Mesodermal cell (in vitro differentiated cells): ENCODE results near the gene YRDC.

ENCODE experiments used
- H3K27ac ChIP-seq: 2 replicates; pipeline ENCODE4 v1.7.0; 2013; ENCODE audit warnings: mild to moderate bottlenecking, low read depth, low read length, moderate library complexity; ENCODE audit not compliant: severe bottlenecking
- H3K36me3 ChIP-seq: 2 replicates; pipeline ENCODE4 v1.7.1; 2013; ENCODE audit warnings: mild to moderate bottlenecking, low read length, moderate library complexity; ENCODE audit not compliant: control insufficient read depth, insufficient read depth
- H3K4me1 ChIP-seq: one replicate; pipeline ENCODE4 v1.7.1; 2013; ENCODE audit warnings: mild to moderate bottlenecking, low read length; ENCODE audit not compliant: insufficient read depth, control insufficient read depth, poor library complexity, severe bottlenecking
- H3K4me3 ChIP-seq: 2 replicates; pipeline ENCODE4 v1.7.0; 2013; ENCODE audit warnings: low read length, control low read depth, mild to moderate bottlenecking; ENCODE audit not compliant: insufficient read depth, poor library complexity, severe bottlenecking; ENCODE audit errors: extremely low read depth
- H3K9me3 ChIP-seq: 2 replicates; pipeline ENCODE4 v1.7.1; 2013; ENCODE audit warnings: mild to moderate bottlenecking, low read length, moderate library complexity; ENCODE audit not compliant: control insufficient read depth
- WGBS, 2 experiments: methylation state at CpG; one replicate each; pipeline ENCODE4 v1.1.5; 2013; ENCODE audit warnings: missing lambda C conversion rate in 2 of 2; ENCODE audit not compliant: insufficient coverage in 2 of 2; 5-methylcytosine and 5-hydroxymethylcytosine counted together

YRDC gene

GRCh38 chr1:37765916-37766664, 41.9 kb downstream of the YRDC start:
- Histone ChIP-seq H3K4me1 (no peaks in the 10 kb centered on the region), H3K9me3 (no peaks in the 10 kb centered on the region), H3K36me3 (no peaks in the 10 kb centered on the region), H3K27ac (no peak overlapping the region), H3K4me3 (no peak overlapping the region)
- WGBS, 2 experiments = 26 to 28% methylated on average over 21 to 22 of the region's 27 CpGs

DNA sequence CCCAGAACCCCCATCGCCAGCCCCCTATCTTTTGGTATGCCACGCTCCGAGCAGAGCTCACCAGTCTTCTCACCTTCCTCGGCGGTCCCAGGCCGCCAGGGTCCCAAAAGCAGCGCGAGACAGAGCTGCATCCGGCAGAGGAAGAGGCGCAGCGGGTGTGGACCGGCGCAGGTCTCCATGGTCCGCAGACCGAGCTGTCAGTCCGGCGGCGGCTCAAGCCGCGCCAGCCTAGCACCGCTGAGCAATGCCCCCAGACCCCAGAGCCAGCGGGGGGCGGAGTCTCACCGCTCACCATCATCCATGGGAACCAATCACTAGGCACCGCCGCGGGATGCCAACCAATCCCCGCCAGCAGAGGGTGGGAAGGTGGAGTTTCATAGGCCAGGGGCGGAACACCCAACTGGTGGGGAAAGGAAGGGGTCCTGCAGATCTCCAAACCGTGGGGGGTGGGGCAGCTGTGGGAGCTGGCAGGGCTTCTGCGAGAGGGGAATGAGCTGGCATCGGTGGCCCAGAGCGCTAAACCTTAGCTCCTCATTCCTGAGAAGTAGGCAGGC, 43.0 kb downstream of the YRDC start, which contains the start of gene EPHA10:
EPHA10 (minus strand) TSS at position 233 of the 554 bp plus-strand sequence; CDS start at position 179, 54 bp downstream.
- 20 to 23% methylated on average over 16 to 23 of the region's 33 CpGs for WGBS, 2 experiments
- Histone ChIP-seq H3K4me3 (no peak within 1 kb of the TSS), H3K4me1 (no peaks in the 10 kb centered on the region), H3K36me3 (no peaks in the 10 kb centered on the region), H3K27ac (no peak within 1 kb of the TSS), H3K9me3 (no peaks in the 10 kb centered on the region)

DNA sequence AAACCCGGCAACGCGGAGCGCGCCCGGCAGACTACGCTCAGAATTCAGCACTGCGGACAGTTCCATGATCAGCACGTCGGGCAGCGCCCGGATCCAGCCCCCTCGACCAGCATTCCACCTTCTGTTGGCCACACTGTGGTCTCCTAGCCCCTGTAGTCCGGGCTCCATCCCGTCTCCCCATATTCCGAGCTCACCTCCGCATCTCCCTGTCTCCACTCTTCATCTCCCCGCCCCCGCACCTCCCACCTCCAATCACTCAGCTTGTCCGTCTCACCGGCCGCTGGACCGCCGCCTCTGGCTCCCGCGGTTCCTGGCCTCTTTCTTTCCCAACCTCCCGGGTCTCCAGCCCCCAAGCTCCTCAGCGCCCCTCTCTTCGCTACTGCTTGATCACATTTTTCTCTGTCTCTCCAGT, 43.6 kb downstream of the YRDC start:
- 5 to 6% methylated on average over 25 to 29 of the region's 29 CpGs for WGBS, 2 experiments
- Histone ChIP-seq H3K4me3 (no peak overlapping the region), H3K27ac (no peak overlapping the region)

GRCh38 chr1:37763791-37764413, 44.1 kb downstream of the YRDC start:
- H3K9me3 ChIP-seq = no peaks in the 10 kb centered on the region
- no peak overlapping the region for H3K4me3 ChIP-seq
- WGBS, 2 experiments = 34 to 35% methylated on average over 24 of the region's 25 CpGs
- no peaks in the 10 kb centered on the region for H3K36me3 ChIP-seq
- H3K4me1 ChIP-seq = no peaks in the 10 kb centered on the region
- no peak overlapping the region for H3K27ac ChIP-seq

More for the DNA sequence above, 43.6 kb downstream of the YRDC start:
- H3K9me3 ChIP-seq = no peaks in the 10 kb centered on the region
- H3K4me1 ChIP-seq = no peaks in the 10 kb centered on the region
- H3K36me3 ChIP-seq = no peaks in the 10 kb centered on the region

DNA sequence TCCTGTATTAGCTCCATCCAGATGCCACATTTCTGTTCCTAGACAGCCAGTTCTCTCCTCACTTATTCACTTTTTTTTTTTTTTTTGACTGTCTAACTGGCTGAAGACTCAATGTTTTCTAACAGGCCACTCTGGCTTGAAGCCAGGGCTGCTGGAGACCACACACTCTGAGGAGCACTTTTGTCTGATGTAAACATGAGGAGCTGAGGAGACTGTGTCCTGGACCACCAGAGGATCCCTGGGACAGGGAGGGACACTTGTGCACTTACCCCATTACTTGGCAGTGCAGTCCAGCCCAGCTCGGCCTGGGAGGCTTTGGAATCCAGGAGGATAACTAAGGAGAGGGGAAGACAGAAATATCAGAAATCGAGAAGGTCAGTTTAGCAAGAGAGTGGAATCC, 45.5 kb downstream of the YRDC start:
- H3K9me3 ChIP-seq = no peaks in the 10 kb centered on the region
- no peak overlapping the region for H3K4me3 ChIP-seq
- 29 to 59% methylated on average over 1 to 2 of the region's 2 CpGs for WGBS, 2 experiments
- H3K4me1 ChIP-seq = no peaks in the 10 kb centered on the region
- H3K36me3 ChIP-seq = no peaks in the 10 kb centered on the region
- no peak overlapping the region for H3K27ac ChIP-seq

DNA sequence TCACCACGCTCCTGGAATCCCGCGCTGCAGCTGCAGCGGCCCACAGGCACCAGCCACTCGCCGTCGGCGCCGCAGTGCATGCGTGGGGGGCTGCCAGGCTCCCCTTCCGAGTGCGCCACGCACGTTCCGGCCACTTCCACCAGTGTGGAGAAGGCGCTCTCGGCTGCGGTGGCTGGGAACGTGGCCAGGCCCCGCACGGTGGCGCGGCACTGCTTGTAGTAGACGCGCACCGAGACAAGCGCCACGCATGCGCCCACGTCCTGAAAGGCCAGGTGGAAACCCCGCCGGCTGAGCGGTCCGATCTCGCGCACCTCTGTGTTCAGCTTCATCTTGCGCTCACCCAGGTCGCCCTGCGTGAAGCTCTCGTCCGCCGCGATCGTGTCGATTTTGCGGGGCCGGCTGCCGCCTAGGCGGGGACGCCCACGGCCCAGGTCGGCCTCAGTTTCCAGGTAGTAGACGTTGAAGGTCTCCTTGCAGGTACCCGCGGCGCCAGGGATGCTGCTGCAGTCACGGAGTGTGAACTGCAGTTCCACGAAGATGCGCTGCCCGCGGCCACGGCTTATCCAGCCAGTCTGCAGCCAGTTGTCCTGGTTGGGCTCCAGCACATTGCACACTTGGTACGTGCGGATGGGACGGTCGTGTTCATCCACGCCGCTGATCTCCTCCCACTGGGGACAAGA, 46.5 kb downstream of the YRDC start:
- H3K4me3 ChIP-seq = no peak overlapping the region

GRCh38 chr1:37759451-37759850, 48.6 kb downstream of the YRDC start:
- H3K4me1 ChIP-seq = no peaks in the 10 kb centered on the region
- WGBS, 2 experiments = 70 to 89% methylated on average over 1 of the region's 2 CpGs
- no peak overlapping the region for H3K4me3 ChIP-seq
- no peaks in the 10 kb centered on the region for H3K9me3 ChIP-seq
- H3K36me3 ChIP-seq = no peaks in the 10 kb centered on the region
- no peak overlapping the region for H3K27ac ChIP-seq

More for the DNA sequence above, 46.5 kb downstream of the YRDC start:
- no peaks in the 10 kb centered on the region for H3K4me1 ChIP-seq
- 79 to 86% methylated on average over 64 to 68 of the region's 68 CpGs for WGBS, 2 experiments
- H3K36me3 ChIP-seq = no peaks in the 10 kb centered on the region
- H3K9me3 ChIP-seq = no peaks in the 10 kb centered on the region
- no peak overlapping the region for H3K27ac ChIP-seq

- Histone ChIP-seq H3K9me3 (no peaks in the 10 kb centered on the region), H3K36me3 (no peaks in the 10 kb centered on the region), H3K27ac (no peak overlapping the region), H3K4me3 (no peak overlapping the region), H3K4me1 (no peaks in the 10 kb centered on the region)
- 70 to 90% methylated on average over 2 to 3 of the region's 4 CpGs for WGBS, 2 experiments
Observed at GRCh38 chr1:37755951-37756560, 52.0 kb downstream of the YRDC start.

GRCh38 chr1:37755290-37755689, 52.7 kb downstream of the YRDC start:
- H3K36me3 ChIP-seq = no peaks in the 10 kb centered on the region
- H3K9me3 ChIP-seq = no peaks in the 10 kb centered on the region
- H3K4me1 ChIP-seq = no peaks in the 10 kb centered on the region
- no CpG with 5 or more reads among the region's 1 CpG for WGBS, 2 experiments
- H3K4me3 ChIP-seq = no peak overlapping the region
- no peak overlapping the region for H3K27ac ChIP-seq

- H3K27ac ChIP-seq = no peak overlapping the region
- H3K4me1 ChIP-seq = no peaks in the 10 kb centered on the region
- no peaks in the 10 kb centered on the region for H3K9me3 ChIP-seq
- H3K4me3 ChIP-seq = no peak overlapping the region
- WGBS, 2 experiments = 34% methylated on average over 31 to 44 of the region's 52 CpGs
- no peaks in the 10 kb centered on the region for H3K36me3 ChIP-seq
Observed at GRCh38 chr1:37753473-37754321, 54.3 kb downstream of the YRDC start.
